ENCODE results near the gene BABAM2. TPM values are rescaled to one million over a fixed set of nuclear protein-coding genes. Genes with fewer than 3 reads are reported as not detected.

The BABAM2 gene
- total and polyA plus RNA-seq, 11 donors: 22.2 to 75.1 (median 62.5) TPM

GRCh38 chr2:28201671-28202180, 311.2 kb downstream of the BABAM2 start:
- intact Hi-C loops (cut with DNase I): loop anchor here in 1 of 10 donors (1.0 kb wide), 1 partner anchor 12 kb away; no protein-coding TSS in a partner anchor
- Histone ChIP-seq H3K27ac (peak overlapping the region in 1 of 12 donors; percentile 4), H3K4me1 (peaks cover 0 to 13% (median 8%) of the 10 kb centered on the region in 12 donors), H3K4me3 (no peak overlapping the region), H3K36me3 (peaks cover 0 to 4% (median 0%) of the 10 kb centered on the region in 9 donors), H3K27me3 (no peaks in the 10 kb centered on the region), H3K9me3 (no peaks in the 10 kb centered on the region)
- TF ChIP-seq CTCF (IDR thresholded peaks at IDR 0.05) (no peak), POLR2A (IDR thresholded peaks at IDR 0.05) (no peak)
- 53 to 59% (median 56%) methylated on average over 7 of the region's 7 CpGs for WGBS, 4 donors
- peak in 1 of 5 donors; percentile 38 for DNase-seq
- peak; percentile 42 to 87 (median 84) for ATAC-seq

- no peaks in the 10 kb centered on the region for H3K36me3 ChIP-seq
- H3K4me3 ChIP-seq: no peak overlapping the region
- no peak for ATAC-seq
- peaks cover 0 to 13% (median 6%) of the 10 kb centered on the region in 12 donors for H3K4me1 ChIP-seq
- no peaks in the 10 kb centered on the region for H3K27me3 ChIP-seq
- intact Hi-C loops (cut with DNase I): no loop called here
- no peak for DNase-seq
- 95 to 98% (median 97%) methylated on average over 3 of the region's 3 CpGs for WGBS, 4 donors
- TF ChIP-seq POLR2A (IDR thresholded peaks at IDR 0.05): no peak
- H3K9me3 ChIP-seq: no peaks in the 10 kb centered on the region
- no peak overlapping the region for H3K27ac ChIP-seq
Observed at GRCh38 chr2:28202719-28203118, 312.2 kb downstream of the BABAM2 start.

- peaks cover 0 to 7% (median 3%) of the 10 kb centered on the region in 12 donors for H3K4me1 ChIP-seq
- TF ChIP-seq POLR2A (IDR thresholded peaks at IDR 0.05) (no peak), CTCF (IDR thresholded peaks at IDR 0.05) (no peak)
- DNase-seq: no peak
- 73 to 82% (median 75%) methylated on average over 3 of the region's 3 CpGs for WGBS, 4 donors
- no peak for ATAC-seq
- no peaks in the 10 kb centered on the region for H3K9me3 ChIP-seq
- H3K27me3 ChIP-seq: no peaks in the 10 kb centered on the region
- H3K27ac ChIP-seq: no peak overlapping the region
- no peak overlapping the region for H3K4me3 ChIP-seq
- H3K36me3 ChIP-seq: no peaks in the 10 kb centered on the region
- intact Hi-C loops (cut with DNase I): no loop called here
Observed at GRCh38 chr2:28206762-28207161, 316.2 kb downstream of the BABAM2 start.

GRCh38 chr2:28209261-28209691, 318.7 kb downstream of the BABAM2 start:
- intact Hi-C loops (cut with DNase I): no loop called here

More at GRCh38 chr2:28209261-28209691, 318.7 kb downstream of the BABAM2 start:
- WGBS, 4 donors: 82 to 87% (median 86%) methylated on average over 3 of the region's 3 CpGs
- H3K27ac ChIP-seq: no peak overlapping the region
- H3K4me1 ChIP-seq: peaks cover 0 to 3% (median 0%) of the 10 kb centered on the region in 12 donors
- no peak overlapping the region for H3K4me3 ChIP-seq
- DNase-seq (no peak), ATAC-seq (no peak)
- no peaks in the 10 kb centered on the region for H3K27me3 ChIP-seq
- no peaks in the 10 kb centered on the region for H3K9me3 ChIP-seq
- TF ChIP-seq POLR2A (IDR thresholded peaks at IDR 0.05) (no peak), CTCF (IDR thresholded peaks at IDR 0.05) (no peak)
- no peaks in the 10 kb centered on the region for H3K36me3 ChIP-seq

All from heart left ventricle (tissue), 16 donors.